C4-2B (cell line): ENCODE results near the gene FAM120B.

ENCODE experiments used
- H3K27ac ChIP-seq: fragments of 450-650 bp; 2 replicates; pipeline ENCODE4 v1.5.1; 2017
- ZFX ChIP-seq: fragments of 450-650 bp; IDR thresholded peaks from 2 replicates; pipeline ENCODE4 v1.6.1; 2017
- TF ChIP-seq, protein P1 (sequence below): fragments of 450-650 bp; conservative IDR thresholded peaks from 2 replicates; pipeline ENCODE4 v1.5.1; 2017; ENCODE audit warnings: mild to moderate bottlenecking

Gene FAM120B

DNA sequence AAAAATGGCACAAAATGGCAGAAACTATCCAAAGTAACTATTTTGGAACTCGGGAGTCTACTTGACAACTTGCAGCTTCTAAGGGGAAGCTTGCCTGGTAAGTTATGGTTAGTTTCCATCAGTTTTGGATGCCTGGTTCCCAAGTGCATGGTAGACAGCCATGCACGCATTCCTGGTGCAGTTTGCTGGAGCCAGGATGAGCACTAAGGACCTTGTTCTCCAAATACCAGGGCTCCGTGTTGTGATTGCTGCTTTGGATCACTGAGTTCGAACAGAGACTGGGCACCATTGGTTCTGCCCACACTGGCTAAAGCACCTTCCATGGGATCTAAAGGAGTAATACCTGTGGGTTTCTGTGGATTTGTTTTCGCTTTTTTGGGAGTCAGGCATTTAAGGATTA, 103.7 kb downstream of the FAM120B start:
- TF ChIP-seq ZFX, result no peak
- TF ChIP-seq, protein P1, sequence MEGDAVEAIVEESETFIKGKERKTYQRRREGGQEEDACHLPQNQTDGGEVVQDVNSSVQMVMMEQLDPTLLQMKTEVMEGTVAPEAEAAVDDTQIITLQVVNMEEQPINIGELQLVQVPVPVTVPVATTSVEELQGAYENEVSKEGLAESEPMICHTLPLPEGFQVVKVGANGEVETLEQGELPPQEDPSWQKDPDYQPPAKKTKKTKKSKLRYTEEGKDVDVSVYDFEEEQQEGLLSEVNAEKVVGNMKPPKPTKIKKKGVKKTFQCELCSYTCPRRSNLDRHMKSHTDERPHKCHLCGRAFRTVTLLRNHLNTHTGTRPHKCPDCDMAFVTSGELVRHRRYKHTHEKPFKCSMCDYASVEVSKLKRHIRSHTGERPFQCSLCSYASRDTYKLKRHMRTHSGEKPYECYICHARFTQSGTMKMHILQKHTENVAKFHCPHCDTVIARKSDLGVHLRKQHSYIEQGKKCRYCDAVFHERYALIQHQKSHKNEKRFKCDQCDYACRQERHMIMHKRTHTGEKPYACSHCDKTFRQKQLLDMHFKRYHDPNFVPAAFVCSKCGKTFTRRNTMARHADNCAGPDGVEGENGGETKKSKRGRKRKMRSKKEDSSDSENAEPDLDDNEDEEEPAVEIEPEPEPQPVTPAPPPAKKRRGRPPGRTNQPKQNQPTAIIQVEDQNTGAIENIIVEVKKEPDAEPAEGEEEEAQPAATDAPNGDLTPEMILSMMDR, result no peak
- H3K27ac ChIP-seq, result no peak overlapping the region

DNA sequence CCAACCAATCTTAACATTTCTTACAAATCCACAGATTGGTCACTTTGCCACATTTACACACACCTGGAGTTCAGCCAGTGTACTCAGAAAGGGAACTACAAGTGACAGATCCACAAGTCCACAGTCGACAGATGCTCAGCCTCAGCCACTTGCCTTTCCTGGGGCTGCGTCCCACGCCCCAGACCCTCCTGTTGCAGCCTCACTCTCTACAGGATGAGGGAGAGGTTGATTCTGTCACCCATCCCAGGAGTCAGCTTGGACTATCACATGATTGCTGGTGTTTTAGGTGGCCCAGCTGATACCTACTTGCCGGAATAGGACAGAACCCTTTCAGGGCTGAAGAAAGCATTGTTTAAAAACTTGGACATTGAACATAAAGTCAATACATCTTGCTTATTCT, 108.8 kb downstream of the FAM120B start:
- no peak for TF ChIP-seq ZFX
- TF ChIP-seq, protein P1, result no peak
- no peak overlapping the region for H3K27ac ChIP-seq

DNA sequence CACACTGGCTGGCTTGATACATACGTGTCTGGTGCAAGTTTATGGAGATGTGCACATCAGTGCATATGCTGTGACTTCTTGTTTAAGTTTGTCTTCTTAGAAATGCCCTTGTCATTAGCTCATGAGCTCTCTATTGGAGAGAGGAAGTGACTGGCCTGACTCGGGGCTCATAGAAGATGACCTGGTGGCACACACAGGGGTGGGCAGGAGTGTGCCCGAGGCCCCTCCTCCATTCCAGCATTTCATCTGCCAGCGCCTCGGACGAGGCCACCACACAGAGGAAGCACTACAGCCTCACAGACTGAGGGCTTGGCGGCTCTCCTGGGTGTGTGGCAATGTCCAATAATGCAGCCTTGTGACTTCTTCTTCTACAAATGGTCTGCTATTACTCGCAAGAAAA, 109.7 kb downstream of the FAM120B start:
- no peak overlapping the region for H3K27ac ChIP-seq
- TF ChIP-seq, protein P1, result no peak
- TF ChIP-seq ZFX, result no peak

- TF ChIP-seq, protein P1, result no peak
- no peak for TF ChIP-seq ZFX
- H3K27ac ChIP-seq, result no peak overlapping the region
Observed at GRCh38 chr6:170416959-170417606, 110.5 kb downstream of the FAM120B start.

DNA sequence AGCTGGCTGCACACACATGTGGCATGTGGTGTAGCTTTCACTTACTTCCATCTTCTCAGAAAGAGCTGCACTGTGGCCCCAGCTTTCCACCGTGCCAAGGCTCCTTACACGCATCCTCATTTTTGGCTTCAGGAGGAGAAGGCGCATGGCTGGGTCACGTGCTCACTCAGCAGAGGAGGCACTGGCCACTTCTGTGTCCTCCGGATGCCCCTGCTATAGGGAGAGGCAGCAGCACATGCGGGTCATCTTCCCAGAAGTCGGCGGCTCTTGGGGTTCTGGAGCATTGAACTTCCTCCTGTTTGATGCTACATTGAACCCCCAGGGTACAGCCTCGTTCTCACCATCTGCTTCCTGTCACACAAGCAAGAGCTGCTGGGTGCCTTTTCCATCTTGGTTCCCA, 111.3 kb downstream of the FAM120B start:
- no peak for TF ChIP-seq ZFX
- TF ChIP-seq, protein P1, result no peak
- no peak overlapping the region for H3K27ac ChIP-seq

DNA sequence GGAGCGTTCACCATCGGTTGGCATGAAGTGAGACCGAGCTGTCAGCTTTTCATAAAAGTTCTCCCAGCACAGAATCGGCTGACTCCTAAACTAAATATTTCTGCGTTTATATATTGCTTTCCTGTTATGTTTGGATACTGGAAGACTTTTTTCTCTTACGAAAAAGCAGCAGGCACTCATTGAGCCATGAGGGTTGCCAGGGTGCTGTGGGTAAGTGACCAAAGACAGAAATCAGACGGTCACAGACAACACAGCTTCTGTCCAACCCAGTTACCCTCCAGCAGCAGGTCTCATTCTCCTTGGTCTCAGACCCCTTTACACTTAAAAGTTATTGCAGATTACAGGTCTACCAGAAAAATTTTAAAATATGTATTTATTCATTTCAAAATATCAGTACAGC, 113.7 kb downstream of the FAM120B start:
- H3K27ac ChIP-seq, result no peak overlapping the region
- TF ChIP-seq, protein P1, result no peak
- TF ChIP-seq ZFX, result no peak

DNA sequence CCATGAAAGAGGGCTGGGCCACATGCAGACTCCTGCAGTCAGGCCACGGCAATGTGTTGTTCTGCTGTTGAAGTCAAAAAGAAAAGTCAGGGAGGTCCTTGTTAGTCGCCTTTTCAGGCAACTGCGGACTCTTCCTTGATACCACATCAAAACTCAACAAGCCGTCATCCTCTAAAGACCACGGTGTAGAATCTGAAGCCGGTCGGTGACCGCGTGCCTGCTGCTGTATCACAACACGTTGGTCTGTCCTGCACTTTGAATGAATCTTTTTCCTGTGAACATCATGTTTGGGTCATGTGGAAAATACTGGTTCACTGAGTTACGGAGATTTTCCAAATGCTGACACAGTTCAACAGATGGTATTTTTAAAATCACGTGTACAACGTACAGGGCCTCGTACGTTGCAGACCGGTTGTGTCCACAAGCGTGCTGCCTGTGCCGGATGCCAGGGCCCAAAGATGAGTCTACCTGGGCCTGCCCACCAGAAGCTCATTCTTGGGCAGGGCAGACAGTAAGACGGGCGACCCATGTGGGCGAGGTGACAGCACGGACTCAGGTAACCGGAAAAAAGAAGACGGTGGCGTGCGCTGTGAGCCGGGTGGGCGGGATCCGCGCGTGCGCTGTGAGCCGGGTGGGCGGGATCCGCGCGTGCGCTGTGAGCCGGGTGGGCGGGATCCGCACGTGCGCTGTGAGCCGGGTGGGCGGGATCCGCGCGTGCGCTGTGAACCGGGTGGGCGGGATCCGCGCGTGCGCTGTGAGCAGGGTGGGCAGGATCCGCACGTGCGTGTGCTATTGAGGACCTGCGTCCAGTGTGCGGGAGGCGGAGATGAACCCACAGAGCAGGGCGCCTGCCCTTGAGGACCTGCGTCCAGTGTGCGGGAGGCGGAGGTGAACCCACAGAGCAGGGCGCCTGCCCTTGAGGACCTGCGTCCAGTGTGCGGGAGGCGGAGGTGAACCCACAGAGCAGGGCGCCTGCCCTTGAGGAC, 114.5 kb downstream of the FAM120B start:
- TF ChIP-seq, protein P1, result no peak
- no peak for TF ChIP-seq ZFX
- no peak overlapping the region for H3K27ac ChIP-seq
